Adrenal gland (tissue), 12 donors: Measurements from ENCODE around the gene CEP131. TPM values are rescaled to one million over a fixed set of nuclear protein-coding genes. Genes with fewer than 3 reads are reported as not detected.

Experiments
- DNase-seq, 7 donors: peaks; one replicate each; pipeline ENCODE4 v3.0.0-alpha.2; 2019 to 2020
- H3K27ac ChIP-seq, 5 donors: fragments of 200-600 bp; sonication (generic) in 4 of 5; 1 replicate in 3 of 5; 2 replicates in 2 of 5; pipeline versions ENCODE4 v1.5.1 to v1.8.0; 2016 to 2020; ENCODE audit warnings: mild to moderate bottlenecking in 1 of 5
- H3K27me3 ChIP-seq: fragments of 200-600 bp; 2 replicates; pipeline ENCODE4 v1.8.0; 2021
- H3K36me3 ChIP-seq, 2 donors: fragments of 200-600 bp; replicated peaks in 1 of 2; 1 replicate in 1 of 2; 2 replicates in 1 of 2; pipeline versions ENCODE4 v1.5.1 to v1.8.0; 2018 to 2022
- H3K4me1 ChIP-seq, 2 donors: fragments of 200-600 bp; replicated peaks in 1 of 2; 1 replicate in 1 of 2; 2 replicates in 1 of 2; pipeline versions ENCODE4 v1.5.1 to v1.8.0; 2018 to 2021
- H3K4me3 ChIP-seq, 4 donors: fragments of 200-600 bp; sonication (generic) in 3 of 4; one replicate each; pipeline ENCODE4 v1.5.1; 2016 to 2018
- H3K9me3 ChIP-seq, 3 donors: fragments of 200-600 bp; sonication (generic) in 1 of 3; replicated peaks in 1 of 3; 1 replicate in 2 of 3; 2 replicates in 1 of 3; pipeline versions ENCODE4 v1.5.1 to v1.8.0; 2016 to 2021
- CTCF ChIP-seq, 6 experiments: fragments of 450-650 bp in 4 of 6; fragments of 200-600 bp in 2 of 6; sonication (generic) in 1 of 6; IDR thresholded peaks; 1 replicate in 5 of 6; 2 replicates in 1 of 6; pipeline versions ENCODE4 v1.5.1 to v1.8.0; 2016 to 2021; ENCODE audit warnings: antibody characterized with exemption in 6 of 6, mild to moderate bottlenecking in 2 of 6, moderate library complexity in 1 of 6
- POLR2A ChIP-seq, 2 donors: fragments of 450-650 bp; IDR thresholded peaks; one replicate each; pipeline ENCODE4 v1.6.1; 2017; ENCODE audit warnings: antibody characterized with exemption in 2 of 2, mild to moderate bottlenecking in 2 of 2, moderate library complexity in 1 of 2
- WGBS, 4 donors: extraction: QIAGEN DNeasy Blood & Tissue Kit in 2 of 4; methylation state at CpG; one replicate each; pipeline versions ENCODE4 v1.1.5 to v1.1.7; 2013 to 2017; 5-methylcytosine and 5-hydroxymethylcytosine counted together
- intact Hi-C, 2 donors: fragments of 100-400 bp; cut with DNase I; formaldehyde crosslinking; loops; one replicate each; pipeline versions ENCODE4 v1.14.1 to v1.15.0; 2022 to 2023
- polyA plus RNA-seq, 3 donors: library from polyadenylated mRNA; stranded (reverse); fragments of 200-250 nt in 2 of 3; fragments of 350-450 nt in 1 of 3; fragmentation: Illumina TruSeq in 1 of 3; extraction: RNeasy Lipid Tissue Mini Kit (QIAGEN cat#74804) in 1 of 3; gene quantifications; one replicate each; pipeline ENCODE4 v1.2.3, GENCODE V29; 2013 to 2014
- total RNA-seq, 9 donors: library from RNA; depleted of rRNA in 4 of 9; stranded (reverse); fragments of >200 nt in 4 of 9; fragments of 120-200 nt in 1 of 9; fragmentation: NEBNext Ultra II Directional in 1 of 9; extraction: Animal tissue kit (Norgen Biotek cat#: 25700) in 1 of 9; gene quantifications; one replicate each; pipeline versions ENCODE4 v1.1.0 to v1.2.4, GENCODE V29; 2013 to 2023
- donor health status: healthy with polysubstance abuse.
- donor health status: Bipolar disorder and iron deficiency.
- donor health status: DM: yes; HTN: yes; CAD: no.
- donor health status: DM: no; HTN: no; CAD: no.
- donor health status: DM: no; HTN: no; CAD: no.
- donor health status: DM: yes; HTN: yes; CAD: no.

The CEP131 gene
- total and polyA plus RNA-seq, 12 donors = 0.81 to 55.8 (median 8.2) TPM

DNA sequence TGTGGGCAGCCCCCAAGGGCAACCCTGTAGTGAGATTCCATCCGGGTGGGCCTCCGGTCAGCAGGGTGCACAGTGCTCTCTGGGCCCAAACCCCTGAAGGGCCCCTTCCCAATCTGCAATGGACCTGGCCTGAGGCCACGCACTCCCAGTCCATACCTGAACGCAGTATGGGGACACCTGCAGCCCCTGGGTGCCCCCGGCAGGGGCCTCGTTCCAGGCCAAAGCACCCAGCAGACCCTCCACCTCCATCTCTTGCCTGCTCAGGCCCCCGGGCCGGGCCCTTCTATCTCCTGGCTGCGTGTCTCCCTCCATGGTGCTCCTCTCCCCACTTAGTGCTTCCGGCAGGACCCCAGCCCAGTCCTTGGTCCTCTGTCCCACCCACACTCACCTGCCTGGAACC lies 39.4 kb downstream of the CEP131 start:
- Histone ChIP-seq H3K27me3 (no peaks in the 10 kb centered on the region), H3K4me3 (no peak overlapping the region), H3K9me3 (no peaks in the 10 kb centered on the region), H3K36me3 (no peaks in the 10 kb centered on the region), H3K4me1 (no peaks in the 10 kb centered on the region), H3K27ac (no peak overlapping the region)
- intact Hi-C loops = no loop called here
- no peak for TF ChIP-seq POLR2A (IDR thresholded peaks at IDR 0.05)
- TF ChIP-seq CTCF (IDR thresholded peaks at IDR 0.05) = no peak
- no peak for DNase-seq
- WGBS, 4 donors = 86 to 95% (median 94%) methylated on average over 3 to 10 of the region's 10 CpGs

DNA sequence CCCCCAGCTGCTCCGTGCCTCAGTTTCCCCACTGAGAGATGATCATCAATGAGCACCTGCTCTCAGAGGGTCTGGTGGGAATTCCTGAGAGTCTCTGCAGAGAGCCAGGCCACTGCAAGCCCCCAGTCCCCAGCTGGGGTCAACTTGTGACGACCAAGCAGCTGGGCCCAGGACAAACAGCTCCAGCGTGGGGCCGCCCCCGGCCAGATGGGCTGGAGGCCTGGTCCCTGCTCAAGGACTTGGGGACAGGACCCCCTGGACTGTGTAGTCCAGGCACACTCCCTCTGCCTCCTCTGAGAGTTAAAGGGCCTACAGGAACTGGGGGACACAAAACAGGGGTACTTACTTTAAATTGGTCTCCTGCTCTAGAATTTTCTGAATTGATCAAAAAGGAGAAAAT lies 40.2 kb downstream of the CEP131 start:
- H3K27ac ChIP-seq = no peak overlapping the region
- DNase-seq = no peak
- no peaks in the 10 kb centered on the region for H3K36me3 ChIP-seq
- no peaks in the 10 kb centered on the region for H3K9me3 ChIP-seq
- H3K27me3 ChIP-seq = no peaks in the 10 kb centered on the region
- H3K4me3 ChIP-seq = no peak overlapping the region
- no peak for TF ChIP-seq POLR2A (IDR thresholded peaks at IDR 0.05)
- no peak for TF ChIP-seq CTCF (IDR thresholded peaks at IDR 0.05)
- 83 to 92% (median 89%) methylated on average over 4 to 5 of the region's 5 CpGs for WGBS, 4 donors
- intact Hi-C loops = no loop called here
- H3K4me1 ChIP-seq = no peaks in the 10 kb centered on the region

GRCh38 chr17:81181811-81182185 lies 41.0 kb downstream of the CEP131 start:
- intact Hi-C loops = no loop called here

More at GRCh38 chr17:81181811-81182185, 41.0 kb downstream of the CEP131 start:
- Histone ChIP-seq H3K36me3 (no peaks in the 10 kb centered on the region), H3K4me3 (no peak overlapping the region), H3K4me1 (no peaks in the 10 kb centered on the region), H3K27ac (no peak overlapping the region), H3K9me3 (no peaks in the 10 kb centered on the region), H3K27me3 (no peaks in the 10 kb centered on the region)
- WGBS, 4 donors = 73 to 91% (median 90%) methylated on average over 3 to 19 of the region's 19 CpGs; no CpG with 5 or more reads in 1 of the 4 donors
- no peak for DNase-seq
- TF ChIP-seq CTCF (IDR thresholded peaks at IDR 0.05) (no peak), POLR2A (IDR thresholded peaks at IDR 0.05) (no peak)
